Stimulated activated naive B cell treated with anti-CD40 and anti-IgM and Interleukin-4, amounts not matched to agents 10 μg/mL and 1 μg/mL and 100 μg/mL, for 72 hours (primary cell): Measurements from ENCODE around the gene STX11.
"Not testable (repeated sequence)": the region's sequence is repeated elsewhere in the genome, so short reads cannot be mapped to it uniquely, and the experiment has no call there.

Experiments used
- ATAC-seq, 2 donors: fragments of 150-1000 bp; cut with Tn5 transposase; replicated peaks; 2 replicates each; pipeline ENCODE4 v1.10.0; 2021; ENCODE audit warnings: moderate library complexity in 1 of 2
- DNase-seq: peaks from one replicate; pipeline ENCODE4 v3.0.0; 2021
- H3K27ac Mint-ChIP-seq: one replicate; pipeline ENCODE4 v1.8.0; 2022; ENCODE audit warnings: mild to moderate bottlenecking, mixed read lengths
- H3K27me3 Mint-ChIP-seq, 2 donors: one replicate each; pipeline ENCODE4 v1.8.0; 2022; ENCODE audit warnings: mixed read lengths in 2 of 2
- H3K36me3 Mint-ChIP-seq, 2 donors: one replicate each; pipeline ENCODE4 v1.8.0; 2022; ENCODE audit warnings: mixed read lengths in 2 of 2, mild to moderate bottlenecking in 1 of 2
- H3K4me1 Mint-ChIP-seq, 2 donors: one replicate each; pipeline ENCODE4 v1.8.0; 2022; ENCODE audit warnings: mixed read lengths in 2 of 2, mild to moderate bottlenecking in 1 of 2
- H3K4me3 Mint-ChIP-seq, 2 donors: one replicate each; pipeline ENCODE4 v1.8.0; 2022; ENCODE audit warnings: mild to moderate bottlenecking in 2 of 2, mixed read lengths in 2 of 2, moderate library complexity in 1 of 2
- H3K9me3 Mint-ChIP-seq, 2 donors: one replicate each; pipeline ENCODE4 v1.8.0; 2022; ENCODE audit warnings: mixed read lengths in 2 of 2, mild to moderate bottlenecking in 1 of 2

STX11 gene

DNA sequence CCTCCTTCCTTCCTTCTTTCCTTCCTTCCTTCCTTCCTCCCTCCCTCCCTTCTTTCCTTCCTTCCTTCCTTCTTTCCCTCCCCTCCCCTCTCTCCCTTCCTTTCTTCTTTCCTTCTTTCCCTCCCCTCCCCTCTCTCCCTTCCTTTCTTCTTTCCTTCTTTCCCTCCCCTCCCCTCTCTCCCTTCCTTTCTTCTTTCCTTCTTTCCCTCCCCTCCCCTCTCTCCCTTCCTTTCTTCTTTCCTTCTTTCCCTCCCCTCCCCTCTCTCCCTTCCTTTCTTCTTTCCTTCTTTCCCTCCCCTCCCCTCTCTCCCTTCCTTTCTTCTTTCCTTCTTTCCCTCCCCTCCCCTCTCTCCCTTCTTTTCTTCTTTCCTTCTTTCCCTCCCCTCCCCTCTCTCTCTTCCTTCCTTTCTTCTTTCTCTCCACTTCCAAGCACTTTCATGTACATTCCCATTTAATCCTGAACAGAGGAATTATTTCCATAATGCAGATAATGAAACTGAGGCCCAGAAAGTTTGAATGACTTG is 18.1 kb upstream of the STX11 start:
- not testable (repeated sequence) for ATAC-seq, H3K36me3 Mint-ChIP-seq, H3K27ac Mint-ChIP-seq, DNase-seq, H3K4me3 Mint-ChIP-seq, H3K9me3 Mint-ChIP-seq
- H3K27me3 Mint-ChIP-seq: peaks cover 8 to 26% of the 10 kb centered on the region in 2 donors
- peaks cover 9 to 16% of the 10 kb centered on the region in 2 donors for H3K4me1 Mint-ChIP-seq

- no peak overlapping the region for H3K27ac Mint-ChIP-seq
- H3K4me3 Mint-ChIP-seq: no peak overlapping the region
- peaks cover 9 to 16% of the 10 kb centered on the region in 2 donors for H3K4me1 Mint-ChIP-seq
- H3K27me3 Mint-ChIP-seq: peaks cover 8 to 25% of the 10 kb centered on the region in 2 donors
- no peaks in the 10 kb centered on the region for H3K9me3 Mint-ChIP-seq
- no peak for DNase-seq
- ATAC-seq: no peak
- H3K36me3 Mint-ChIP-seq: no peaks in the 10 kb centered on the region
These were observed 17.0 kb upstream of the STX11 start for GRCh38 chr6:144133225-144133821.

DNA sequence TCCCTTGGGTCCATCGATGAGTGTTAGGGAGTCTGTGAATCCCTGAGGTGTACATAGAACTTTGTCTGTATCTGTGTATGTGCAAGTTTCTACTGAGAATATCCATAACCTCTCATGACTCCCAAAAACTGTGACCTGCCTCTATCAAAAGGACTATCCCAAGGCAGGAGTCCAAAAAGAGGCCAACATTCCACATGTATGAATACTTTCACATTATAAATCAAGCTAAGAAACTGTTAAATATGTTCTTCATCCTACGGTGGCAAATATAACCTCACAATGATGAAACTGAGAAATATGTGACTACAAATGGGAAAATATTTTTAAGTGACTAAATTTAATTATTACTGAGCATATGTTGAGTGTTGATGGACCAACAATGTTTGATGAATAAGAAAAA is 16.1 kb upstream of the STX11 start:
- Mint-ChIP-seq H3K27ac (no peak overlapping the region), H3K27me3 (peaks cover 8 to 19% of the 10 kb centered on the region in 2 donors), H3K4me1 (peaks cover 9 to 16% of the 10 kb centered on the region in 2 donors), H3K9me3 (no peaks in the 10 kb centered on the region), H3K4me3 (no peak overlapping the region), H3K36me3 (no peaks in the 10 kb centered on the region)
- ATAC-seq: no peak
- DNase-seq: no peak

- no peak overlapping the region for H3K4me3 Mint-ChIP-seq
- H3K27me3 Mint-ChIP-seq: peaks cover 8 to 14% of the 10 kb centered on the region in 2 donors
- ATAC-seq (no peak), DNase-seq (no peak)
- peaks cover 6 to 16% of the 10 kb centered on the region in 2 donors for H3K4me1 Mint-ChIP-seq
- no peaks in the 10 kb centered on the region for H3K9me3 Mint-ChIP-seq
- H3K27ac Mint-ChIP-seq: no peak overlapping the region
- H3K36me3 Mint-ChIP-seq: no peaks in the 10 kb centered on the region
These were observed 15.6 kb upstream of the STX11 start for GRCh38 chr6:144134737-144135136.

GRCh38 chr6:144138542-144138941 is 11.8 kb upstream of the STX11 start:
- Mint-ChIP-seq H3K27ac (no peak overlapping the region), H3K27me3 (peaks cover 0 to 6% of the 10 kb centered on the region in 2 donors), H3K9me3 (no peaks in the 10 kb centered on the region), H3K4me1 (peaks cover 0 to 2% of the 10 kb centered on the region in 2 donors), H3K4me3 (no peak overlapping the region), H3K36me3 (peaks cover 0 to 3% of the 10 kb centered on the region in 2 donors)
- ATAC-seq: no peak
- DNase-seq: no peak

DNA sequence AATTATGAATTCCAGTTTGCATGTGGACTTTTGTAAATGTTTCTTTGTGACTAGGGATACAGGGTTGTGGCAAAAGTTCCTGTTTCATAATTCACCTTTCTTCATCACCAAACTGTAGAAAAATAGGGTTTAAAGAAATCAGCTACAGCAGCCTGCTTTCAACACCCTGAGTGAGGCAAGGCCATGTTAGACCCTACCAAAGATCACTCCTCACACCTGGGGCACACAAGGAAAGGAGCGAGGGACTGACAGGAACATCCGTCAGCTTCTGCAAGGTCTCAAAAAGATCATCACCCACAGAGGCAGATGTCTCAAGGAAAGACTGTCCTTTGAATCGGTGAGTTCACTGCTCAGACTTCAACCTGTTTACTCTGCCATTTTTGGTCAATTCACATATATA is 10.5 kb upstream of the STX11 start:
- no peak overlapping the region for H3K27ac Mint-ChIP-seq
- H3K4me3 Mint-ChIP-seq: no peak overlapping the region
- H3K9me3 Mint-ChIP-seq: no peaks in the 10 kb centered on the region
- H3K27me3 Mint-ChIP-seq: peaks cover 0 to 4% of the 10 kb centered on the region in 2 donors
- no peak for DNase-seq
- ATAC-seq: no peak
- H3K4me1 Mint-ChIP-seq: peaks cover 0 to 2% of the 10 kb centered on the region in 2 donors
- H3K36me3 Mint-ChIP-seq: peaks cover 0 to 3% of the 10 kb centered on the region in 2 donors

DNA sequence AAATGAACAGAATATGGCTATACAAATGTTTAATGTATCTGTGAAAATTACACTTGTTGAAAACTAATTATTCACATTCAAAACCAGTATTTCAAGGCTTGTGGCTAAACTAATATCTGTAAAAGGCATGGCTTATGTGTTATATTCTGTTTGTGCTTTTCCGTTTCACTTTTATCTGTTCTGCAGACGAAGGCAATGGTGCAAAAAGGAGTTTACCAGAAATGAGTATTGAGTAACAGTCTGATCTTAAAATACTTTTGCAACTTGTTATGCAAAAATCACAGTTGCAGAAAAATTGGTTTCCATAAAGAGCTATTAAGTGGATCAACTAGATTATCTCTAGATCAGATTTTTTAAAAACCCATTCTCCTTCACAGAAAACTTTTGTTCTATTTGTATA is 9.4 kb upstream of the STX11 start:
- peaks cover 0 to 3% of the 10 kb centered on the region in 2 donors for H3K36me3 Mint-ChIP-seq
- H3K4me3 Mint-ChIP-seq: no peak overlapping the region
- H3K27ac Mint-ChIP-seq: no peak overlapping the region
- no peaks in the 10 kb centered on the region for H3K9me3 Mint-ChIP-seq
- peaks cover 0 to 4% of the 10 kb centered on the region in 2 donors for H3K27me3 Mint-ChIP-seq
- peaks cover 0 to 2% of the 10 kb centered on the region in 2 donors for H3K4me1 Mint-ChIP-seq
- ATAC-seq (no peak), DNase-seq (no peak)

- ATAC-seq (no peak), DNase-seq (no peak)
- Mint-ChIP-seq H3K9me3 (no peaks in the 10 kb centered on the region), H3K4me3 (no peak overlapping the region), H3K4me1 (peaks cover 0 to 2% of the 10 kb centered on the region in 2 donors), H3K27me3 (peaks cover 0 to 4% of the 10 kb centered on the region in 2 donors), H3K27ac (no peak overlapping the region), H3K36me3 (peaks cover 0 to 3% of the 10 kb centered on the region in 2 donors)
These were observed 8.8 kb upstream of the STX11 start for GRCh38 chr6:144141470-144141869.

- Mint-ChIP-seq H3K4me3 (no peak overlapping the region), H3K9me3 (no peaks in the 10 kb centered on the region), H3K27me3 (no peaks in the 10 kb centered on the region), H3K36me3 (peaks cover 0 to 3% of the 10 kb centered on the region in 2 donors), H3K4me1 (peaks cover 0 to 6% of the 10 kb centered on the region in 2 donors), H3K27ac (no peak overlapping the region)
- DNase-seq (no peak), ATAC-seq (no peak)
These were observed 7.2 kb upstream of the STX11 start for GRCh38 chr6:144143106-144143505.

DNA sequence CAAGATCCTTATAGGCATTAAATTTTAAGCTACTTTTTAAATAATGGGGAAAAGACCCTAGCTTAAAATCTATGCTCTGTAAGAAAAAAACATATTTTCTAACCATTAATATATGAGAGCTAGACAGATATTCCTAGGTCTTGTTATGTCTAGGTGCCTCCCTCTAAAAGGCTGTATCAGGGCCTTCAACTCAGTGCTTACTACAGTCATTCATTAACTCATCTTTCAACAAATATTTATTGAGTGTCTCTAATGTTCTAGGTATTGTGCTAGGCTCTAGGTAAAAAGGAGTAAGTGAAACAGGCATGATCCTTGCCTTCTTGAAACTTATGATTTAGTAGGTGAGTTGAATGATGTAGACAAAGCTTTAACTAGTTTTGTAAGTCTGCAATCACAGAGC is 6.4 kb upstream of the STX11 start:
- ATAC-seq (no peak), DNase-seq (no peak)
- peaks cover 0 to 7% of the 10 kb centered on the region in 2 donors for H3K4me1 Mint-ChIP-seq
- peaks cover 0 to 3% of the 10 kb centered on the region in 2 donors for H3K36me3 Mint-ChIP-seq
- H3K27ac Mint-ChIP-seq: no peak overlapping the region
- no peaks in the 10 kb centered on the region for H3K27me3 Mint-ChIP-seq
- H3K9me3 Mint-ChIP-seq: no peaks in the 10 kb centered on the region
- H3K4me3 Mint-ChIP-seq: no peak overlapping the region

DNA sequence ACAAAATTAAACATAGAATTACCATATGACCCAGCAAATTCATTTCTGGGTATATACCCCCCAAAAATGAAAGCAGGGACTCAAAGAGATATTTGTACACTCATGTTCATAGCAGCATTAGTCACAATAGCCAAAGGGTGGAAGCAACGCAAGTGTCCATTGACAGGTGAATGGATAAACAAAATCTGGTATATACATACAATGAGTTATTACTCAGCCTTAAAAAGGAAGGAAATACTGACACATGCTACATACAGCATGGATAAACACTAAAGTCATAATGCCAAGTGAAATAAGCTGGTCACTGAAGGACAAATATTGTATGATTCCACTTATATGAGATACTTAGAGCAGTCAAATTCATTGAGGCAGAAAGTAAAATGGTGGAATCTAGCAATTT is 5.3 kb upstream of the STX11 start:
- no peak for DNase-seq

GRCh38 chr6:144145541-144145940 is 4.8 kb upstream of the STX11 start:
- H3K36me3 Mint-ChIP-seq: peaks cover 0 to 4% of the 10 kb centered on the region in 2 donors
- H3K9me3 Mint-ChIP-seq: peaks cover 0 to 2% of the 10 kb centered on the region in 2 donors
- no peak overlapping the region for H3K27ac Mint-ChIP-seq
- peaks cover 8 to 10% of the 10 kb centered on the region in 2 donors for H3K4me1 Mint-ChIP-seq
- ATAC-seq (no peak), DNase-seq (no peak)
- H3K4me3 Mint-ChIP-seq: no peak overlapping the region
- no peaks in the 10 kb centered on the region for H3K27me3 Mint-ChIP-seq

More for the DNA sequence above, 5.3 kb upstream of the STX11 start:
- ATAC-seq: no peak
- H3K27ac Mint-ChIP-seq: no peak overlapping the region
- no peak overlapping the region for H3K4me3 Mint-ChIP-seq
- H3K27me3 Mint-ChIP-seq: no peaks in the 10 kb centered on the region
- peaks cover 0 to 6% of the 10 kb centered on the region in 2 donors for H3K36me3 Mint-ChIP-seq
- peaks cover 7 to 11% of the 10 kb centered on the region in 2 donors for H3K4me1 Mint-ChIP-seq
- H3K9me3 Mint-ChIP-seq: peaks cover 0 to 2% of the 10 kb centered on the region in 2 donors

- Mint-ChIP-seq H3K4me3 (no peak overlapping the region), H3K9me3 (peaks cover 0 to 2% of the 10 kb centered on the region in 2 donors), H3K27me3 (no peaks in the 10 kb centered on the region), H3K4me1 (peaks cover 20 to 27% of the 10 kb centered on the region in 2 donors), H3K27ac (no peak overlapping the region), H3K36me3 (peaks cover 8 to 19% of the 10 kb centered on the region in 2 donors)
- ATAC-seq (no peak), DNase-seq (no peak)
These were observed 1.4 kb upstream of the STX11 start for GRCh38 chr6:144148886-144149285.

DNA sequence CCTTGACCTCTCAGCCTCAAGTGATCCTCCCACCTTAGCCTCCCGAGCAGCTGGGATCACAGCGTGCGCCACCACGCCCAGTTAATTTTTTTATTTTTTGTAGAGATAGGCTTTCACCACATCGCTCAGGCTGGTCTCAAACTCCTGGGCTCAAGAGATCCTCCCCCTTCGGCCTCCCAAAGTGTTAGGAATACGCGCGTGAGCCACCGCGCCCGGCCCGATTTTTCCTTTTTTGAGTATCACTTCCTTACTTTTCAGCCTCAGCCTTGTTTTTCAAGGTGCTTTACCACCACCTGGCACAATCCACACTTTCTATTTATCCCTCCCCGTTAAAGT is 791 bp upstream of the STX11 start:
- ATAC-seq: no peak
- Mint-ChIP-seq H3K27ac (peak overlapping the region; percentile 95), H3K4me1 (peaks cover 20 to 31% of the 10 kb centered on the region in 2 donors), H3K36me3 (peaks cover 8 to 24% of the 10 kb centered on the region in 2 donors), H3K9me3 (peaks cover 0 to 2% of the 10 kb centered on the region in 2 donors), H3K27me3 (no peaks in the 10 kb centered on the region), H3K4me3 (peak overlapping the region; percentile 82 to 84)
- no peak for DNase-seq
